Epithelial cell of prostate (primary cell): ENCODE data around the gene KRTAP10-1.
"Not testable (repeated sequence)": the region's sequence is repeated elsewhere in the genome, so short reads cannot be mapped to it uniquely, and the experiment has no call there.

ENCODE experiments used
- DNase-seq: peaks from one replicate; pipeline ENCODE4 v3.0.0-alpha.2; 2011; ENCODE audit warnings: low read depth, low spot score
- H3K27ac ChIP-seq: fragments of 450-650 bp; 2 replicates; pipeline ENCODE4 v1.5.1; 2017; ENCODE audit warnings: mild to moderate bottlenecking

KRTAP10-1 gene, protein sequence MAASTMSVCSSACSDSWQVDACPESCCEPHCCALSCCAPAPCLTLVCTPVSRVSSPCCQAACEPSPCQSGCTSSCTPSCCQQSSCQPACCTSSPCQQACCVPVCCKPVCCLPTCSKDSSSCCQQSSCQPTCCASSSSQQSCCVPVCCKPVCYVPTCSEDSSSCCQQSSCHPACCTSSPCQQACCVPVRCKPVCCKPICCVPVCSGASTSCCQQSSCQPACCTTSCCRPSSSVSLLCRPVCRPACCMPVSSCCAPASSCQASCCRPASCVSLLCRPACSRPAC

DNA sequence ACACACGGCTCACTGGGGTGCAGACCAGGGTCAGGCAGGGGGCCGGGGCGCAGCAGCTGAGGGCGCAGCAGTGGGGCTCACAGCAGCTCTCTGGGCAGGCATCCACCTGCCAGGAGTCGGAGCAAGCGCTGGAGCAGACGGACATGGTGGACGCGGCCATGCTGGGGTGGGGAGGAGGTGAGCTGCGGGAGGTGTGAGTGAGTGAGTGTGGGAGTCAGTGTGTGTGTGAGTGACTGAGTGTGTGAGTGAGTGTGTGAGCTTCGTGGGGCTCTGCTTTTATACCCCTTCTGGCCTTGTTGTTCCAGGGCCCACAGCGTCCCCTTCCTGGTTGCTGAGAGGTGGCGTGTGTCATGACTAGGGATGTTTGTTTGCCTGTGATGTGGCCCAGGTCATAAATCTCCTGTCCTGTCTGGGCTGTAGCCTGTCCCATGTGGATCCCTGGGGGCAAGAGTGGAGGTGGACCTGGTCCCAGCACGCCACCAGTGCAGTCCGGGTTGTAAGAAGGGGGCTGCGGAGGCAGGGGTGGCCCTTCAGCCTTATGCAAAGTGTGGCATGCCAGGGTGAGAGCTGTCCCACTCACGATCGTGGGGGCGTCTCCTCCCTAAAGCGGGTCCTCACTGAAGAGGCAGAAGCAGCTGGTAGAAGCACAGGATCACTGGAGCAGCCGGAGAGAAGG is at the start of gene KRTAP10-1:
TSS of gene KRTAP10-1 (minus strand) at position 205 of the 676 bp plus-strand sequence. CDS start at position 160, 45 bp downstream.
- no peak within 1 kb of the TSS for H3K27ac ChIP-seq

GRCh38 chr21:44589094-44589493 is 49.1 kb upstream of the KRTAP10-1 start:
- H3K27ac ChIP-seq, result no peak overlapping the region
- no peak for DNase-seq

More for the DNA sequence above, at the start of gene KRTAP10-1:
- DNase-seq, result no peak

DNA sequence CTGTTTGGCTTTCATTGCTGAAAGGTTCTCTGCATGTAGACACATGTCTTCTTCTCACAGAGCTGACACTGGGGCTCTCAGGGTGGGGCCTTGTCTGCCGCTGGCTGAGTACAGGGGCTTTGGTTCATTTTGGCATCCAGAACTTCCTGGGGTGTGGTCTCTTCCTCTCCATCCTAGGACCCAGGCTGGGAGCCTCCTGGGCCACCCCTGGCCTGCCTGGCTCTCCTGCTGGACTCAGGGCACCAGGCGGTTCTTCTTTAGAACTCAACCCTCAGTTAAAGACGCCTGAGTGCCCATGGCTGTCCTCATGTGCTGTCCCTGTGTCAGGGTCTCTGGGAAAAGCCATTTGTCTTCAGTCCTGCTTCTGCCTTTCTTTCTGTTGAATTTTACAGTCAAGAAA is 45.9 kb upstream of the KRTAP10-1 start:
- no peak for DNase-seq
- H3K27ac ChIP-seq, result no peak overlapping the region

GRCh38 chr21:44583800-44584147 is 43.8 kb upstream of the KRTAP10-1 start:
- DNase-seq, result no peak
- no peak overlapping the region for H3K27ac ChIP-seq

GRCh38 chr21:44583089-44583799 is 43.2 kb upstream of the KRTAP10-1 start:
- DNase-seq, result no peak
- no peak overlapping the region for H3K27ac ChIP-seq

DNA sequence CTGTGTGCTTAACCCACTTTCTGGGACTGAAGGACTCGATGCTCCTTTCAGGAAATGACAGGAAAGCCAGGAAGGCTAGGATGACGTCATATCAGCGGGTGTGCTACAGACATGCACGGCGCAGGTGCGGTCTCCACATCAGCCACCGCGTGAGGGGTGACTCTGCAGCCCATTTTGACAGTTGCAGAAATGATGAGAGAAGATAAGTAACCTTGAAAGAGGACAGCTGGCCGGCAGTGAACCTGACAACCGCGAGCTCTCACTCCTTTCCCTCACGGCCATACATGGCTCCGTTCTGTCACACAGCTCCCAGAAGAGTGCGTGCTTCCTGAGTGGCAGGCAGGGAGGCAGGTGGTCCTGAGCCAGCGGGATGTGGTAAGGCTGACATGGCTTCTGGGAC is 42.1 kb upstream of the KRTAP10-1 start:
- DNase-seq, result no peak
- H3K27ac ChIP-seq, result no peak overlapping the region

GRCh38 chr21:44581158-44581557 is 41.2 kb upstream of the KRTAP10-1 start:
- no peak for DNase-seq
- no peak overlapping the region for H3K27ac ChIP-seq

DNA sequence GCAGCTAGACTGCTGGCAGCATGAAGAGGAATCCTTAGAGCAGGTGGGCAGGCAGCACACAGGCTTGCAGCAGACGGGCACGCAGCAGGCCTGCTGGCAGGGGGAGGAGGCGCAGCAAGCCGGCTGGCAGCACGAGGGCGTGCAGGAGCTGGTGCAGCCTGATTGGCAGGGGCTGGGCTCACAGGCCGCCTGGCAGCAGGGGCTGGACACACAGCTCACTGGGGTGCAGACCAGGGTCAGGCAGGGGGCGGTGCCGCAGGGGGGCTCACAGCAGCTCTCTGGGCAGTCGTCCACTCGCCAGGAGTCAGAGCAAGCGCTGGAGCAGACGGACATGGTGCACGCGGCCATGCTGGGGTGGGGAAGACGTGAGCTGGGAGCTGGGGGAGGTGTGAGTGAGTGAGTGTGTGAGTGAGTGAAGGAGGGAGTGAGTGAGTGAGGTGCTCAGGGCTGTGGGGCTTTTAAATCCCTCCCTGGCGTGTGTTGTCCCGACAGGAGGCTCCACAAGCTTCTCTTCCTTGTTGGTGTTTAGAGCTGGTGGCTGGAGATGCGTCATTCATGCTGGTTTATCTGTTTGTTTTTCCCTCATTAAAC is 40.3 kb upstream of the KRTAP10-1 start, which contains the start of gene KRTAP10-5:
TSS of gene KRTAP10-5 (minus strand) at position 374 of the 591 bp plus-strand sequence. CDS start at position 348, 26 bp downstream.
- DNase-seq, H3K27ac ChIP-seq: not testable (repeated sequence)

- H3K27ac ChIP-seq, result no peak overlapping the region
- no peak for DNase-seq
Observed at GRCh38 chr21:44579833-44580144, 39.8 kb upstream of the KRTAP10-1 start.

- no peak for DNase-seq
- no peak overlapping the region for H3K27ac ChIP-seq
Observed at GRCh38 chr21:44579056-44579832, 39.2 kb upstream of the KRTAP10-1 start.

- DNase-seq, result no peak
- no peak overlapping the region for H3K27ac ChIP-seq
Observed at GRCh38 chr21:44578371-44579055, 38.5 kb upstream of the KRTAP10-1 start.

DNA sequence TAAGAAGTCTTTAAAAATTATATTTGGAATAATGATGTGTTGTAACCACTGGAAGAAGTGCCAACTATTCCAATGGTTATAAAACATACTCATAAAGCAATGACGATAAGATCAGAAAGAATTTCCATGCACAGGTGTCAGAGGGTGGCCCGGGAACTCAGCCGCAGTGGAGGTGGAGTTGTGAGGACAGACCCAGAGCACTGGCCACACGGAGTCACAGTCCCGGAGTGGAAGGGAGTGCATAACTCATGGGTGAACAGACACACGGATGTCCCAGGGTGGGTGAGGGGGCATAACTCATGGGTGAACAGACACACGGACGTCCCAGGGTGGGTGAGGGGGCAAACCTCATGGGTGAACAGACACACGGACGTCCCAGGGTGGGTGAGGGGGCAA is 36.0 kb upstream of the KRTAP10-1 start:
- no peak overlapping the region for H3K27ac ChIP-seq
- DNase-seq, result no peak

GRCh38 chr21:44575307-44576024 is 35.5 kb upstream of the KRTAP10-1 start:
- DNase-seq, result no peak
- no peak overlapping the region for H3K27ac ChIP-seq

GRCh38 chr21:44574457-44575306 is 34.7 kb upstream of the KRTAP10-1 start:
- H3K27ac ChIP-seq, result no peak overlapping the region
- no peak for DNase-seq

DNA sequence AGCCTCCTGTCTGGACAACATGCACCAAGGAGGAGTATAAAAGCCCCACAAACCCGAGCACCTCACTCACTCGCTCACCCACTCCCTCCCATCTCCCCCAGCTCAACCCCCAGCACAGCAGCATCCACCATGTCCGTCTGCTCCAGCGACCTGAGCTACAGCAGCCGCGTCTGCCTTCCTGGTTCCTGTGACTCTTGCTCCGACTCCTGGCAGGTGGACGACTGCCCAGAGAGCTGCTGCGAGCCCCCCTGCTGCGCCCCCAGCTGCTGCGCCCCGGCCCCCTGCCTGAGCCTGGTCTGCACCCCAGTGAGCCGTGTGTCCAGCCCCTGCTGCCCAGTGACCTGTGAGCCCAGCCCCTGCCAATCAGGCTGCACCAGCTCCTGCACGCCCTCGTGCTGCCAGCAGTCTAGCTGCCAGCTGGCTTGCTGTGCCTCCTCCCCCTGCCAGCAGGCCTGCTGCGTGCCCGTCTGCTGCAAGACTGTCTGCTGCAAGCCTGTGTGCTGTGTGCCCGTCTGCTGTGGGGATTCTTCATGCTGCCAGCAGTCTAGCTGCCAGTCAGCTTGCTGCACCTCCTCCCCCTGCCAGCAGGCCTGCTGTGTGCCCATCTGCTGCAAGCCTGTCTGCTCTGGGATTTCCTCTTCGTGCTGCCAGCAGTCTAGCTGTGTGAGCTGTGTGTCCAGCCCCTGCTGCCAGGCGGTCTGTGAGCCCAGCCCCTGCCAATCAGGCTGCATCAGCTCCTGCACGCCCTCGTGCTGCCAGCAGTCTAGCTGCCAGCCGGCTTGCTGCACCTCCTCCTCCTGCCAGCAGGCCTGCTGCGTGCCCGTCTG is 33.8 kb upstream of the KRTAP10-1 start, which contains the start of gene KRTAP10-4:
TSS of gene KRTAP10-4 (plus strand) at position 100 of the 827 bp plus-strand sequence. CDS start at position 130, 30 bp downstream.
- not testable (repeated sequence) for H3K27ac ChIP-seq

GRCh38 chr21:44572959-44573583 is 33.1 kb upstream of the KRTAP10-1 start:
- H3K27ac ChIP-seq, result no peak overlapping the region
- no peak for DNase-seq

More for the DNA sequence above, 33.8 kb upstream of the KRTAP10-1 start, which contains the start of gene KRTAP10-4:
- DNase-seq, result not testable (repeated sequence)
